22Rv1 (cell line): ENCODE results near the gene RPL19.
"Not testable (repeated sequence)": the region's sequence is repeated elsewhere in the genome, so short reads cannot be mapped to it uniquely, and the experiment has no call there.

Source experiments
- H3K27ac ChIP-seq: fragments of 450-650 bp; 2 replicates; pipeline ENCODE4 v1.5.1; 2017
- CTCF ChIP-seq: fragments of 450-650 bp; IDR thresholded peaks from 2 replicates; pipeline ENCODE4 v1.5.1; 2017; ENCODE audit warnings: mild to moderate bottlenecking
- ZFX ChIP-seq: fragments of 450-650 bp; IDR thresholded peaks from 2 replicates; pipeline ENCODE4 v1.6.1; 2017; ENCODE audit warnings: antibody characterized with exemption, borderline replicate concordance

Gene RPL19

GRCh38 chr17:39240631-39241030 is 40.5 kb downstream of the RPL19 start:
- H3K27ac ChIP-seq: no peak overlapping the region
- no peak for TF ChIP-seq ZFX
- no peak for TF ChIP-seq CTCF

GRCh38 chr17:39243155-39243554 is 43.1 kb downstream of the RPL19 start:
- H3K27ac ChIP-seq: no peak overlapping the region
- TF ChIP-seq ZFX: no peak
- TF ChIP-seq CTCF: no peak

- no peak overlapping the region for H3K27ac ChIP-seq
- TF ChIP-seq ZFX (no peak), CTCF (no peak)
Measured at GRCh38 chr17:39244016-39244599, 44.0 kb downstream of the RPL19 start.

GRCh38 chr17:39244600-39245570 is 44.8 kb downstream of the RPL19 start:
- no peak overlapping the region for H3K27ac ChIP-seq
- no peak for TF ChIP-seq ZFX
- TF ChIP-seq CTCF: peak; percentile 95

- no peak for TF ChIP-seq CTCF
- no peak for TF ChIP-seq ZFX
- no peak overlapping the region for H3K27ac ChIP-seq
Measured at GRCh38 chr17:39246274-39246673, 46.2 kb downstream of the RPL19 start.

- not testable (repeated sequence) for H3K27ac ChIP-seq
Measured at GRCh38 chr17:39250076-39250475, 50.0 kb downstream of the RPL19 start.

- TF ChIP-seq ZFX (no peak), CTCF (no peak)
Measured at GRCh38 chr17:39251997-39252396, 51.9 kb downstream of the RPL19 start.

More at GRCh38 chr17:39251997-39252396, 51.9 kb downstream of the RPL19 start:
- no peak overlapping the region for H3K27ac ChIP-seq
